HepG2 (cell line): ENCODE results near the gene IZUMO4. TPM values are rescaled to one million over a fixed set of nuclear protein-coding genes. Genes with fewer than 3 reads are reported as not detected.
A peak's percentile ranks its signal among the peaks of the same experiment; 100 is the strongest.
"Not testable (repeated sequence)": the region's sequence is repeated elsewhere in the genome, so short reads cannot be mapped to it uniquely, and the experiment has no call there.

ENCODE experiments used
- BCL6 ChIP-seq: IDR thresholded peaks from 2 replicates; pipeline ENCODE4 v1.6.1; 2016; ENCODE audit warnings: missing genetic modification reagents, missing compliant biosample characterization
- CREM ChIP-seq, 2 experiments: sonication (generic) in 1 of 2; formaldehyde crosslinking in 1 of 2; IDR thresholded peaks; 2 replicates each; pipeline versions ENCODE4 v1.4.0 to v1.6.1; 2016 to 2020; ENCODE audit warnings: antibody characterized with exemption in 1 of 2, mild to moderate bottlenecking in 1 of 2, missing genetic modification reagents in 1 of 2
- JUN ChIP-seq: sonication (generic); formaldehyde crosslinking; IDR thresholded peaks from 2 replicates; pipeline ENCODE4 v1.4.0; 2020; ENCODE audit warnings: mild to moderate bottlenecking, missing genetic modification reagents
- TCF7 ChIP-seq: sonication (generic); IDR thresholded peaks from 2 replicates; pipeline ENCODE4 v1.6.1; 2016; ENCODE audit warnings: antibody characterized with exemption, low read depth
- THAP11 ChIP-seq: IDR thresholded peaks from 2 replicates; pipeline ENCODE4 v1.6.1; 2016; ENCODE audit warnings: missing biosample characterization, missing genetic modification reagents
- WIZ ChIP-seq: sonication (generic); formaldehyde crosslinking; IDR thresholded peaks from 2 replicates; pipeline ENCODE4 v1.5.1; 2020; ENCODE audit warnings: mild to moderate bottlenecking, missing genetic modification reagents
- ZBTB20 ChIP-seq: sonication (generic); formaldehyde crosslinking; IDR thresholded peaks from 2 replicates; pipeline ENCODE4 v1.8.1; 2023; ENCODE audit warnings: missing genetic modification reagents, low read depth, mild to moderate bottlenecking, borderline replicate concordance
- ZFP36L1 ChIP-seq: sonication (generic); formaldehyde crosslinking; IDR thresholded peaks from 2 replicates; pipeline ENCODE4 v1.8.0; 2022; ENCODE audit warnings: mild to moderate bottlenecking, missing genetic modification reagents, moderate library complexity
- ZFX ChIP-seq: sonication (generic); formaldehyde crosslinking; IDR thresholded peaks from 2 replicates; pipeline ENCODE4 v1.4.0; 2020; ENCODE audit warnings: mild to moderate bottlenecking, low read depth, missing genetic modification reagents, moderate library complexity
- ZNF230 ChIP-seq: sonication (generic); formaldehyde crosslinking; IDR thresholded peaks from 2 replicates; pipeline ENCODE4 v1.4.0; 2020; ENCODE audit warnings: mild to moderate bottlenecking, missing genetic modification reagents
- ZNF317 ChIP-seq: sonication (generic); formaldehyde crosslinking; IDR thresholded peaks from 2 replicates; pipeline ENCODE4 v1.5.0; 2020; ENCODE audit warnings: mild to moderate bottlenecking, missing genetic modification reagents
- ZNF34 ChIP-seq: sonication (generic); formaldehyde crosslinking; IDR thresholded peaks from 2 replicates; pipeline ENCODE4 v1.4.0; 2020; ENCODE audit warnings: mild to moderate bottlenecking, missing genetic modification reagents, borderline replicate concordance
- ZNF629 ChIP-seq: sonication (generic); formaldehyde crosslinking; conservative IDR thresholded peaks from 2 replicates; pipeline ENCODE4 v1.5.0; 2020; ENCODE audit warnings: missing genetic modification reagents
- ZNF883 ChIP-seq: sonication (generic); formaldehyde crosslinking; IDR thresholded peaks from 2 replicates; pipeline ENCODE4 v1.5.1; 2020; ENCODE audit warnings: mild to moderate bottlenecking, missing genetic modification reagents; ENCODE audit errors: not compliant biosample characterization
- polyA plus RNA-seq, 8 experiments: library from polyadenylated mRNA; depleted of rRNA in 3 of 8; stranded (reverse) in 7 of 8; unstranded in 1 of 8; fragments of >200 nt; fragmentation: Illumina TruSeq in 4 of 8; extraction: Trizol in 4 of 8; gene quantifications; 2 replicates each; pipeline versions ENCODE4 v1.2.1 to v1.2.3, GENCODE V29; 2011 to 2016; ENCODE audit warnings: low read depth in 4 of 8, missing spikeins in 1 of 8, mixed read lengths in 1 of 8; ENCODE audit not compliant: insufficient read depth in 1 of 8
- total RNA-seq, 5 experiments: library from RNA; depleted of rRNA; stranded (reverse); fragments of >200 nt; fragmentation: Illumina TruSeq; extraction: Trizol; gene quantifications; 2 replicates each; pipeline ENCODE4 v1.2.3, GENCODE V29; 2016; ENCODE audit warnings: low read depth in 1 of 5
- TF ChIP-seq, protein P1 (sequence below): sonication (generic); formaldehyde crosslinking; IDR thresholded peaks from 2 replicates; pipeline ENCODE4 v1.5.1; 2020; ENCODE audit warnings: mild to moderate bottlenecking, missing genetic modification reagents, moderate library complexity
- TF ChIP-seq, protein P2 (sequence below): IDR thresholded peaks from 2 replicates; pipeline ENCODE4 v1.6.1; 2016; ENCODE audit warnings: missing compliant biosample characterization, missing genetic modification reagents, borderline replicate concordance
- TF ChIP-seq, protein P3 (sequence below): sonication (generic); formaldehyde crosslinking; IDR thresholded peaks from 2 replicates; pipeline ENCODE4 v1.5.0; 2020; ENCODE audit warnings: mild to moderate bottlenecking, missing genetic modification reagents

Gene IZUMO4
- total and polyA plus RNA-seq, 2 of the 13 experiments (the other 11 are each of a cell fraction or from before 2014, with no cell fraction given) = 0.77 to 3.9 TPM

DNA sequence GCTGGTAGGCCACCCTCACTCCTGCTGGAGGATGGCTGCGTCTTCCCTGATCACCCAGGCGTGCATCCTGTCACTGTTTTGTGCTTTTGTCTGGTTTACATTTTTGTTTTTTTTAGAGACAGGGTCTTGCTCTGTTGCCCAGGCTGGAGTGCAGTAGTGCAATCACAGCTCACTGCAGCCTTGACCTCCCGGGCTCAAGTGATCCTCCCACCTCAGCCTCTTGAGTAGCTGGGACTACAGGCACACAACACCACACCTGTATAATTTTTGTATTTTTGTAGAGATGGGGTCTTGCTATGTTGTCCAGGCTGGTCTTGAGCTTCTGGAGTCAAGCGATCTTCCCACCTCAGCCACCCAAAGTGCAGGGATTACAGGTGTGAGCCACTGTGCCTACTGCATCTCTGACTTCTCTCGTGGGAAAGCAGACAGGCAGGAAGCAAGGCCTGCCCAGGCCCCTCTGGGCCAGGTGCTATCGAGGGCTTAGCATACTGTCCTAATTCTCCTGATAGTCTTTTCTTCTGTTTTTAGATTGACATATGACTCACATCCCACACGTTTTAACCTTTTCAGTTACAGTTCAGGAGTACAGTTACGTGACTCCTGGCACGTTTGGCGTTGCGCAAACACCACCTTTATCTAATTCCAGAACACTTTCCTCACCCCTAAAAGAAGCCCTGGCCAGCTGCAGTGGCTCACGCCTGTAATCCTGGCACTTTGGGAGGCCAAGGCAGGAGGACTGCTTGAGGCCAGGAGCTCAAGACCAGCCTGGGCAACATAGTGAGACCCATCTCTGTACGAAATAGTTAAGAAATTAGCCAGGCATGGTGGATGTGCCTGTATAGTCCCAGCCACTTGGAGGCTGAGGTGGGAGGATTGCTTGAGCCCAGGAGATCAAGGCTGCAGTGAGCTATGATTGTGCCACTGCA is 9.8 kb upstream of the IZUMO4 start (continued):
- TF ChIP-seq, protein P1, sequence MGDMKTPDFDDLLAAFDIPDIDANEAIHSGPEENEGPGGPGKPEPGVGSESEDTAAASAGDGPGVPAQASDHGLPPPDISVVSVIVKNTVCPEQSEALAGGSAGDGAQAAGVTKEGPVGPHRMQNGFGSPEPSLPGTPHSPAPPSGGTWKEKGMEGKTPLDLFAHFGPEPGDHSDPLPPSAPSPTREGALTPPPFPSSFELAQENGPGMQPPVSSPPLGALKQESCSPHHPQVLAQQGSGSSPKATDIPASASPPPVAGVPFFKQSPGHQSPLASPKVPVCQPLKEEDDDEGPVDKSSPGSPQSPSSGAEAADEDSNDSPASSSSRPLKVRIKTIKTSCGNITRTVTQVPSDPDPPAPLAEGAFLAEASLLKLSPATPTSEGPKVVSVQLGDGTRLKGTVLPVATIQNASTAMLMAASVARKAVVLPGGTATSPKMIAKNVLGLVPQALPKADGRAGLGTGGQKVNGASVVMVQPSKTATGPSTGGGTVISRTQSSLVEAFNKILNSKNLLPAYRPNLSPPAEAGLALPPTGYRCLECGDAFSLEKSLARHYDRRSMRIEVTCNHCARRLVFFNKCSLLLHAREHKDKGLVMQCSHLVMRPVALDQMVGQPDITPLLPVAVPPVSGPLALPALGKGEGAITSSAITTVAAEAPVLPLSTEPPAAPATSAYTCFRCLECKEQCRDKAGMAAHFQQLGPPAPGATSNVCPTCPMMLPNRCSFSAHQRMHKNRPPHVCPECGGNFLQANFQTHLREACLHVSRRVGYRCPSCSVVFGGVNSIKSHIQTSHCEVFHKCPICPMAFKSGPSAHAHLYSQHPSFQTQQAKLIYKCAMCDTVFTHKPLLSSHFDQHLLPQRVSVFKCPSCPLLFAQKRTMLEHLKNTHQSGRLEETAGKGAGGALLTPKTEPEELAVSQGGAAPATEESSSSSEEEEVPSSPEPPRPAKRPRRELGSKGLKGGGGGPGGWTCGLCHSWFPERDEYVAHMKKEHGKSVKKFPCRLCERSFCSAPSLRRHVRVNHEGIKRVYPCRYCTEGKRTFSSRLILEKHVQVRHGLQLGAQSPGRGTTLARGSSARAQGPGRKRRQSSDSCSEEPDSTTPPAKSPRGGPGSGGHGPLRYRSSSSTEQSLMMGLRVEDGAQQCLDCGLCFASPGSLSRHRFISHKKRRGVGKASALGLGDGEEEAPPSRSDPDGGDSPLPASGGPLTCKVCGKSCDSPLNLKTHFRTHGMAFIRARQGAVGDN = peak; percentile 92
- TF ChIP-seq ZNF317 (CRISPR knock-in tag) = peak; percentile 82
- TF ChIP-seq ZNF883 (CRISPR knock-in tag) = peak; percentile 62
- TF ChIP-seq ZFX (CRISPR knock-in tag) = peak; percentile 92
- TF ChIP-seq ZNF230 (CRISPR knock-in tag) = peak; percentile 95
- TF ChIP-seq CREM (IDR thresholded peaks at IDR 0.05) = peak; percentile 74
- not testable (repeated sequence) for TF ChIP-seq CREM (CRISPR knock-in tag; IDR thresholded peaks at IDR 0.05)
- 0 out of 2 replicates have a peak, but pooled peaks have one; percentile 40 for TF ChIP-seq WIZ (CRISPR knock-in tag)
- TF ChIP-seq, protein P2, sequence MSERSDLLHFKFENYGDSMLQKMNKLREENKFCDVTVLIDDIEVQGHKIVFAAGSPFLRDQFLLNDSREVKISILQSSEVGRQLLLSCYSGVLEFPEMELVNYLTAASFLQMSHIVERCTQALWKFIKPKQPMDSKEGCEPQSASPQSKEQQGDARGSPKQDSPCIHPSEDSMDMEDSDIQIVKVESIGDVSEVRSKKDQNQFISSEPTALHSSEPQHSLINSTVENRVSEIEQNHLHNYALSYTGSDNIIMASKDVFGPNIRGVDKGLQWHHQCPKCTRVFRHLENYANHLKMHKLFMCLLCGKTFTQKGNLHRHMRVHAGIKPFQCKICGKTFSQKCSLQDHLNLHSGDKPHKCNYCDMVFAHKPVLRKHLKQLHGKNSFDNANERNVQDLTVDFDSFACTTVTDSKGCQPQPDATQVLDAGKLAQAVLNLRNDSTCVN (CRISPR knock-in tag) = peak; percentile 89; the same call in 1 of the 2 replicates
- 0 out of 2 replicates have a peak, but pooled peaks have one; percentile 45 for TF ChIP-seq ZFP36L1 (CRISPR knock-in tag)
- 0 out of 2 replicates have a peak, but pooled peaks have one; percentile 16 for TF ChIP-seq THAP11
- 0 out of 2 replicates have a peak, but pooled peaks have one; percentile 40 for TF ChIP-seq ZNF34
- 0 out of 2 replicates have a peak, but pooled peaks have one; percentile 40 for TF ChIP-seq ZNF629 (CRISPR knock-in tag)
- TF ChIP-seq BCL6 (CRISPR knock-in tag) = peak; percentile 73
- TF ChIP-seq, protein P3, sequence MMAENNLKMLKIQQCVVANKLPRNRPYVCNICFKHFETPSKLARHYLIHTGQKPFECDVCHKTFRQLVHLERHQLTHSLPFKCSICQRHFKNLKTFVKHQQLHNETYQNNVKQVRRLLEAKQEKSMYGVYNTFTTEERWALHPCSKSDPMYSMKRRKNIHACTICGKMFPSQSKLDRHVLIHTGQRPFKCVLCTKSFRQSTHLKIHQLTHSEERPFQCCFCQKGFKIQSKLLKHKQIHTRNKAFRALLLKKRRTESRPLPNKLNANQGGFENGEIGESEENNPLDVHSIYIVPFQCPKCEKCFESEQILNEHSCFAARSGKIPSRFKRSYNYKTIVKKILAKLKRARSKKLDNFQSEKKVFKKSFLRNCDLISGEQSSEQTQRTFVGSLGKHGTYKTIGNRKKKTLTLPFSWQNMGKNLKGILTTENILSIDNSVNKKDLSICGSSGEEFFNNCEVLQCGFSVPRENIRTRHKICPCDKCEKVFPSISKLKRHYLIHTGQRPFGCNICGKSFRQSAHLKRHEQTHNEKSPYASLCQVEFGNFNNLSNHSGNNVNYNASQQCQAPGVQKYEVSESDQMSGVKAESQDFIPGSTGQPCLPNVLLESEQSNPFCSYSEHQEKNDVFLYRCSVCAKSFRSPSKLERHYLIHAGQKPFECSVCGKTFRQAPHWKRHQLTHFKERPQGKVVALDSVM (CRISPR knock-in tag) = peak; percentile 100
- TF ChIP-seq ZBTB20 (CRISPR knock-in tag) = peak; percentile 80; the same call in 1 of the 2 replicates
- peak; percentile 46; the same call in 1 of the 2 replicates for TF ChIP-seq TCF7
- peak; percentile 86 for TF ChIP-seq JUN (CRISPR knock-in tag)
